ENCODE data around the gene GRK4.

GRK4 gene

GRCh38 chr4:3011456-3012220, 48.3 kb downstream of the GRK4 start:
- DNase-seq (ENCODE audit: low read depth, low spot score): no peak

GRCh38 chr4:3013323-3013722, 50.0 kb downstream of the GRK4 start:
- no peak for DNase-seq (ENCODE audit: low read depth, low spot score)

DNA sequence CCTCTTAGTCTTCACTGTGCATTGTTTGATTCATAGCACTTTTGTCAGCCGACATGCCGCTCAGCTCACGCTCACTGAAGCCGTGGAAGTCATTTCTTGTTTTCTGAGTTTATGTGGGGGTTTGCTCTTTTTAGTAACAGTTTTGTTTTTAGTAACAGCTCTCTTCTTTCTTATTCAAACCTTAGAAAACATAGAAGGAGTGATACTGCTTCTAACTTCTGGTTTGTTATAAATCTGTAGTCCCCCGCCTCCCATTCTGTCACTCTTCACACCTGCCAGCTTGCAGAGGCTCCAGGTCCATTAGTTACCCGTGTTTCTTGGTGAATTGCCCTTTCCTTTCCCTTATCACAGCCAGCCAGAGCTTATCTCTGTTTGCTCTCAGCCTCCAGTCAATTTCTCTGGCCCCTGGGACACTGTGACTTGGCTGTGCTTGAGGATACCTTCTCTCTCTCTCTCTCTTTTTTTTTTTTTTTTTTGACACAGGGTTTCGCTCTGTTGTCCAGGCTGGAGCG, 50.5 kb downstream of the GRK4 start:
- no peak for DNase-seq (ENCODE audit: low read depth, low spot score)

DNA sequence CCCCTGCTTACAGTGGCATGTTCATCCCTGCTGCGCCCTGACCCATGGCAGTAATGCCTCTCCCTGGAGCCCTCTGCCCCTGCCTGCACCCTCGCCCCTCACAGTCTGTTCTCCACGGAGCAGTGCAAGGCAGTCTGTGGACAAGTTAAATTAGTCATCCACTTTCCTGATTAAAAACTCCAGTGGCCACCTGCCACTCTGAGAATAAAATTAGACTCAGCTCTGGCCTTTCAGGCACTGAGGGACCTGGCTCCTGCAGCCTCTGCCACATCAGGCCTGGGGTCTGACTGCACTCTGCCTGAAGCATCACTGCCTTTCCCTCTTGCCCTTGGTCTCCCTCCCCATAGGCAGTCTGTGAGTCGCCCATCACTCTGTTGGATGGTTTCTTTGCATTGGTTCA, 53.6 kb downstream of the GRK4 start:
- no peak for DNase-seq (ENCODE audit: low read depth, low spot score)

GRCh38 chr4:3017504-3017903, 54.1 kb downstream of the GRK4 start:
- DNase-seq (ENCODE audit: low read depth, low spot score): no peak

- no peak for DNase-seq (ENCODE audit: low read depth, low spot score)
These were observed 55.9 kb downstream of the GRK4 start for GRCh38 chr4:3019145-3019846.

DNA sequence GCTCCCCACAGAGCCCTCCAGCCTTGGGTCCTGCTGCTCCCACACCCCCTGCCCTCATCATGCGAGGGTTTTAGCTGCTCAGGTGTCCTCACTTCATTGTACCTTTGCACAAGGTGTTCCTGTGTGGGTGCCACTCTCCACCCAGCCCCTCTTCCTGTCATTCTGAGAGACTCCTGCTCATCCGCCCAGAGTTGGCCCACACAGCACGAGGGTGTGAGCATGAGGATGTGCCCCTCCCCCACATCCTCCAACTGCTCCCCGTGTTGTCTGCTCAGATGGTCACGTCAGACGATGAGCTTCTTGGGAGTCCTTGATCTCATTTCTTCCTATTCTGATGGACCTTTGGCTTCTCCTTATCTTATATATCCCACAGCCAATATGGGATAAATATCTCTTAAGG, 57.8 kb downstream of the GRK4 start:
- DNase-seq (ENCODE audit: low read depth, low spot score): no peak

DNA sequence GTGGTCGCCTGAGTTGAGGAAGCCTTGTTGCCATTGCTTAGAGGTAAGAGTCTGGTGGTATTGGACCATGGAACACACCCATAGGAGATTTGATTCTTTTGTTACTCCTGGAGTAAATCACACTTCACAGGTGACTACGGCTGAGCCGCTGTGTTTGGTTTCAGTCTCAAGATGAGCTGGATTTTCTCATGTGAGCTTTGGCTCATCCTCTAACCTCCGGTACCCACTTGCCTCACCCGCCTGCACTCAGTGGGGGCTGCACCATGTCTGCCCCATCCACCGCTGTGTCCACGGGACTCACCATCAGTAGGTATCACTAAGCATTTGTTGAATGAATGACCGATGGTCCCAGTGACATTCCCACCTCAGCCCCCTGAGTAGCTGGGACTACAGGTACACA, 58.3 kb downstream of the GRK4 start:
- DNase-seq (ENCODE audit: low read depth, low spot score): no peak

- no peak for DNase-seq (ENCODE audit: low read depth, low spot score)
These were observed 58.7 kb downstream of the GRK4 start for GRCh38 chr4:3022112-3022511.

DNA sequence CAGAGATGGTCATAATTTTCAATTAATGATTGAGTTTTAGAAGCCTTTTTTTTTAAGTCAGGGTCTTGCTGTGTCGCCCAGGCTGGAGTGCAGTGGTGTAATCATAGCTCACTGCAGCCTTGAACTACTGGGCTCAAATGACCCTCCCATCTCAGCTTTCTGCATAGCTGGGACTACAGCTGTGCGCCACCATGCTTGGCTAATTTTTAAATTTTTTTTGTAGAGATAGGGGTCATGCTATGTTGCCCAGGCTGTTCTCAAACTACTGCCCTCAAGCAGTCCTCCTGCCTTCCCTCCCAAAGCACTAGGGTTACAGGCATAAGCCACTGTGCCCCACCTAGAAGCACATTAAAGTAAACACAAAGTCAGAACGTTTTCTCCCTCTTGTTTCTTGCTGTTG, 59.3 kb downstream of the GRK4 start:
- no peak for DNase-seq (ENCODE audit: low read depth, low spot score)

- no peak for DNase-seq (ENCODE audit: low read depth, low spot score)
These were observed 62.5 kb downstream of the GRK4 start for GRCh38 chr4:3025881-3026280.

DNA sequence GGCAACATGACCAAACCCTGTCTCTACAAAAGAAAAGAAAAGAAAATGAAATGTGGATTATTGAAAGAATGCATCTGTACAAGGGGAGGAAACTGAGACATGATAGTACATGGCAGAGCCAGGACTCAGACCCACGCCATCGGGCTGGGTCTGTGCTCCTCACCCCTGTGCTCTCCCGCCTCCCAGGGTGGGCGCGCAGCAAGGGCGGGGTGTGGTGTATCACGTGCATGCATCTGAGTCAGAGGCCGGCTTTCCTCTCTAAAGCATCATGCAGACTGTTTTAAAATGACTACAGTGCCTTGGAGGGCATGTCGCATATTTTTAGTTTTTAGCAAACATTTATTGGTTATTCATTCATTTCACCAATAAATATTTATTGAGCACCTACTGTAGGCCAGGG, 63.2 kb downstream of the GRK4 start:
- no peak for DNase-seq (ENCODE audit: low read depth, low spot score)

DNA sequence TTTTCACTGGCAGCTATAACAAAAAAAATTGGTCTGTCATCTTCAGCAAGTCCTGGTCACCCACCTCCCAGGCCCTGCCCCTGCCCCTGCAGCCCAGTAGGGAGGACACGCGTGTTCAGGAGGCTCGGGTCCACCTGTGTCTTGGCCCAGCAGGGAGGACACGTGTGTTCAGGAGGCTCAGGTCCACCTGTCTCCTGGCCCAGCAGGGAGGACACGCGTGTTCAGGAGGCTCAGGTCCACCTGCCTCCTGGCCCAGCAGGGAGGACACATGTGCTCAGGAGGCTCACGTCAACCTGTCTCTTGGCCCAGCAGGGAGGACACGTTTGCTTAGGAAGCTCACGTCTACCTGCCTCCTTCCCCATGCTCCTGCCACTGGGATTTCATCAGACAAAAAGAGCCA, 66.1 kb downstream of the GRK4 start:
- no peak for DNase-seq (ENCODE audit: low read depth, low spot score)

- DNase-seq (ENCODE audit: low read depth, low spot score): no peak
These were observed 67.4 kb downstream of the GRK4 start for GRCh38 chr4:3030566-3031356.

DNA sequence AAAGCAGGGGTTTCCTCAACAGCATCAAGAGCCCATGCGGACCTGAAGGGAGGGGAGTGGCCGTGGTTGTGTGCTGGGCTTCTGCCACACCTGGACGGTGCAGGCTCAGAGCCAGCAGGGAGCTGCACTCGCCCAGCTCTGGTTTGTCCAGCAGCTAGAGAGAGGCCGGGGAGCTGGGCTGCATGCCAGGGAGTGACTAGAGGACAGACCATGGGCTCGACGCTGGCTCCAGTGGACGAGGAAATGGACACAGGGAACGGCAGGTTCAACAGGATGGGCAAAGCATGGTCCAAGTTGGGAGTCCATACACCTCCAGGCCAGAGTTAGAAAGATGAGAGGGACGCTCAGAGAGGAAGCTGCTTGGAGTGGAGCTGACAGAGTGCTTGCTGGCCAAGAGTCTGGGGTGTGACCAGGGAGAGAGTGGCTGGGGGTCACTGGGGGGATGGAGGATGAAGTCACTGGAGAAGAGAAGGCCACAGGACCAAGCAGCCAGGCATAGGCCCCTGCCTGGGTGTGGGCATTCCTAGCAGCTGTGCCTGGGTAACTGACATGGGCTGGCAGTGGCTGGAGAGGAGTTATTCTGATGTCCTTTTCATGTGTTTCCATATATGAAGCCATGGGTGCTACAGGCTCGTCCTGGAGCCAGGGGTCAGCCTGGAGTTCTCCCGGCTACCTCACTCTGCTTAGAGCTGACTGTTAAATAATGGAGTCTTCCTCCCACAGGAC, 68.1 kb downstream of the GRK4 start:
- DNase-seq (ENCODE audit: low read depth, low spot score): no peak

GRCh38 chr4:3034231-3034630, 70.9 kb downstream of the GRK4 start:
- DNase-seq (ENCODE audit: low read depth, low spot score): no peak

GRCh38 chr4:3035249-3035648, 71.9 kb downstream of the GRK4 start:
- DNase-seq (ENCODE audit: low read depth, low spot score): no peak

- DNase-seq (ENCODE audit: low read depth, low spot score): no peak
These were observed 72.3 kb downstream of the GRK4 start for GRCh38 chr4:3035674-3036073.

GRCh38 chr4:3036131-3036952, 73.0 kb downstream of the GRK4 start:
- DNase-seq (ENCODE audit: low read depth, low spot score): no peak

- DNase-seq (ENCODE audit: low read depth, low spot score): no peak
These were observed 74.6 kb downstream of the GRK4 start for GRCh38 chr4:3037957-3038461.
